ENCODE results near the gene CCDC15. TPM values are rescaled to one million over a fixed set of nuclear protein-coding genes. Genes with fewer than 3 reads are reported as not detected.
A peak's percentile ranks its signal among the peaks of the same experiment; 100 is the strongest.

The CCDC15 gene
- total and polyA plus RNA-seq, 2 of the 13 experiments (the other 11 are each of a cell fraction or from before 2014, with no cell fraction given): 2.2 to 4.6 TPM

DNA sequence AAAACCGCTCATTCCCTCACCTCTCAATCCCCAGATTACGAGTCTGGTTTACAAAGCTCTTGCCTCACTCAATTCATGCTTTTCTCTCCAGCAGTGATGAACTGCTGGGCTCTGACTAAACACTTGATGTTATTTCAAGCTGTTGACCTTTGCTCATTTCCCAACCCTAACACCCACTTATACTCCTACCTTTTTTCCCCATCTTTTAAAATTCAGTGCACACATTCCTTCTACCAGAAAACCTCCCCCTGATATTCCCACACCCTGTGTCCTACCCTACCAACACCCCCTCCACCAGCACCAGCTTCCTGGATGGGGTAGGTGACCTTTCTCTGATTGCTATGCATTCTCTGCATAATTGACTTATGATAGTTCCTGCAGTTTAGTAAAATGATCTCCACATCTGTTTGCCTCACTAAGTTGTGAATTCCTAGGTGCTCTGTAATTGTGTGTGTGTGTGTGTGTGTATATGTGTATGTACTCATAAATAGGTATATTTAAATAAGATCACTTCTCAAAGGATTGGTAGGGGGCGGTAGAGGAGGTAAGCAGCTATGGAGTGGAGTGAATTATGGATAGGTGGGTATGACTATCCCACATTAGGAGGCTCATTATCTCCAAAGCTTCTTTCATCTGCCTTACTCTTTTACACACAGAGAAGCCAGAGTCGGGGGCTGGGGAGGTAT, 19.0 kb upstream of the CCDC15 start (continued):
- TF ChIP-seq ZFP41 (CRISPR knock-in tag; IDR thresholded peaks at IDR 0.05; ENCODE audit: borderline replicate concordance) (no peak), NR3C1 (CRISPR knock-in tag; IDR thresholded peaks at IDR 0.05) (no peak), ZNF350 (CRISPR knock-in tag; IDR thresholded peaks at IDR 0.05; ENCODE audit: borderline replicate concordance, low read depth) (no peak), CENPBD1 (CRISPR knock-in tag; IDR thresholded peaks at IDR 0.05; ENCODE audit: borderline replicate concordance, low read depth) (no peak), SOX6 (IDR thresholded peaks at IDR 0.05) (no peak), SOX6 (CRISPR knock-in tag; IDR thresholded peaks at IDR 0.05) (0 out of 2 replicates have a peak, but pooled peaks have one; percentile 29), HNRNPH1 (optimal IDR thresholded peaks at IDR 0.05; ENCODE audit: low read depth, low read length) (no peak), ELF1 (CRISPR knock-in tag; IDR thresholded peaks at IDR 0.05) (no peak), JUNB (CRISPR knock-in tag; IDR thresholded peaks at IDR 0.05; ENCODE audit: borderline replicate concordance) (no peak), ZNF670 (CRISPR knock-in tag; IDR thresholded peaks at IDR 0.05; ENCODE audit: borderline replicate concordance) (no peak), ZNF660 (CRISPR knock-in tag; IDR thresholded peaks at IDR 0.05; ENCODE audit: borderline replicate concordance, low read depth) (no peak), HOXD1 (CRISPR knock-in tag; IDR thresholded peaks at IDR 0.05) (no peak), ZNF563 (CRISPR knock-in tag; IDR thresholded peaks at IDR 0.05) (no peak), ZNF710 (CRISPR knock-in tag; IDR thresholded peaks at IDR 0.05; ENCODE audit: borderline replicate concordance) (no peak), ZNF691 (CRISPR knock-in tag; IDR thresholded peaks at IDR 0.05; ENCODE audit: borderline replicate concordance, low read depth) (no peak), HMG20A (CRISPR knock-in tag; IDR thresholded peaks at IDR 0.05; ENCODE audit: borderline replicate concordance) (no peak), XRCC5 (optimal IDR thresholded peaks at IDR 0.05; ENCODE audit: low read length) (no peak), SAFB2 (CRISPR knock-in tag; IDR thresholded peaks at IDR 0.05; ENCODE audit: borderline replicate concordance, low read depth) (no peak), THRA (CRISPR knock-in tag; IDR thresholded peaks at IDR 0.05; ENCODE audit: borderline replicate concordance) (no peak), ZNF576 (CRISPR knock-in tag; IDR thresholded peaks at IDR 0.05) (no peak), NAIF1 (CRISPR knock-in tag; IDR thresholded peaks at IDR 0.05; ENCODE audit: borderline replicate concordance) (no peak), PRMT3 (CRISPR knock-in tag; IDR thresholded peaks at IDR 0.05; ENCODE audit: borderline replicate concordance, low read depth) (no peak)
- TF ChIP-seq, protein P1, sequence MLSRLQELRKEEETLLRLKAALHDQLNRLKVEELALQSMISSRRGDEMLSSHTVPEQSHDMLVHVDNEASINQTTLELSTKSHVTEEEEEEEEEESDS (CRISPR knock-in tag; IDR thresholded peaks at IDR 0.05; ENCODE audit: borderline replicate concordance): no peak
- TF ChIP-seq, protein P2, sequence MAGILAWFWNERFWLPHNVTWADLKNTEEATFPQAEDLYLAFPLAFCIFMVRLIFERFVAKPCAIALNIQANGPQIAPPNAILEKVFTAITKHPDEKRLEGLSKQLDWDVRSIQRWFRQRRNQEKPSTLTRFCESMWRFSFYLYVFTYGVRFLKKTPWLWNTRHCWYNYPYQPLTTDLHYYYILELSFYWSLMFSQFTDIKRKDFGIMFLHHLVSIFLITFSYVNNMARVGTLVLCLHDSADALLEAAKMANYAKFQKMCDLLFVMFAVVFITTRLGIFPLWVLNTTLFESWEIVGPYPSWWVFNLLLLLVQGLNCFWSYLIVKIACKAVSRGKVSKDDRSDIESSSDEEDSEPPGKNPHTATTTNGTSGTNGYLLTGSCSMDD (CRISPR knock-in tag; IDR thresholded peaks at IDR 0.05): no peak

Measured in HepG2 (cell line).